Measurements from ENCODE around the gene SH3BP4.

SH3BP4 gene

DNA sequence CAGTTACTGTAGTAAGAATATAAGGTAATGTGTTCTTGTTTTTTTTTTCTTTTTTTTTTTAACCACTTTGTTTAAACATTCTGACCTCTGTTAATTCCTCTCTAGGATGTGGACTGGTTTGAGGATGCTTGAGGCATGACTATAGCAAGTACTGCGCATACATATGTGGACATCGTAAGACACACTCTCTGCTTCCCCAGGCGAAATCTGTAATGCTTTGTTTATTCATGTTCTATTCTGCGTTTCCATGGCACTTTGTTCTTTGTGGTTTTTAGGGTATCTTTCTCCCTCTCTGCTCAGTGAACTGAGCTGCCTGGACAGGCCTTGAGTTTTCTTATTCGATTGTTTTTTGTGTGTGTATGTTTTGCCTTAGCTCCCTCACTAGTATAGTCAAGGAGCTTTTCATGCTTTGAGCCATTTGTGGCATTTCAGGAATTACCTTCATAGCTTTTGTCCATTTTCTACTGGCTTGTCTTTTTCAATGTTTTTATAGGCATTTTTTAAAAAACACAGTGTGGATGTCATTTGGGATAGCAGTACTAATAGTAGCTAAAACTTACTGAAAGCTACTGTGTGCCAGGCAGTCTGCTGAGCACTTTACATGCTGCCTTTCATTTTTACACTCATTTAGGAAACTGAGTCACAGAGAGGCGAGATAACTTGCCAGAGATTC lies 1.9 kb upstream of the SH3BP4 start:
- no peak for DNase-seq (ENCODE audit: low spot score)

DNA sequence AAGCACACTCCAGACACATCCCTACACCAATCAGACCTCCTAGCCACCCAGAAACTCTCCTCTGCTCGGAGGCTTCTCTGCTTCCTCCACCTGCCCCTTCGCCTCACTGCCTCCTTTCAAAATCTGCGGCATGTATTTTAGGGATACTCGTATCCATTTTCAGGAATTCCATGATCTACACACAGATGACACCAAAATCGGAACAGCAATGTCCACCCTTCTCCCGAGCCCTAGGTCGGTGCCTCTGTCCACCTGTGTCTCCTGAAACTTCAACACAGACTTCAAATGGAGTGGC lies 1.4 kb upstream of the SH3BP4 start:
- no peak for DNase-seq (ENCODE audit: low spot score)

DNA sequence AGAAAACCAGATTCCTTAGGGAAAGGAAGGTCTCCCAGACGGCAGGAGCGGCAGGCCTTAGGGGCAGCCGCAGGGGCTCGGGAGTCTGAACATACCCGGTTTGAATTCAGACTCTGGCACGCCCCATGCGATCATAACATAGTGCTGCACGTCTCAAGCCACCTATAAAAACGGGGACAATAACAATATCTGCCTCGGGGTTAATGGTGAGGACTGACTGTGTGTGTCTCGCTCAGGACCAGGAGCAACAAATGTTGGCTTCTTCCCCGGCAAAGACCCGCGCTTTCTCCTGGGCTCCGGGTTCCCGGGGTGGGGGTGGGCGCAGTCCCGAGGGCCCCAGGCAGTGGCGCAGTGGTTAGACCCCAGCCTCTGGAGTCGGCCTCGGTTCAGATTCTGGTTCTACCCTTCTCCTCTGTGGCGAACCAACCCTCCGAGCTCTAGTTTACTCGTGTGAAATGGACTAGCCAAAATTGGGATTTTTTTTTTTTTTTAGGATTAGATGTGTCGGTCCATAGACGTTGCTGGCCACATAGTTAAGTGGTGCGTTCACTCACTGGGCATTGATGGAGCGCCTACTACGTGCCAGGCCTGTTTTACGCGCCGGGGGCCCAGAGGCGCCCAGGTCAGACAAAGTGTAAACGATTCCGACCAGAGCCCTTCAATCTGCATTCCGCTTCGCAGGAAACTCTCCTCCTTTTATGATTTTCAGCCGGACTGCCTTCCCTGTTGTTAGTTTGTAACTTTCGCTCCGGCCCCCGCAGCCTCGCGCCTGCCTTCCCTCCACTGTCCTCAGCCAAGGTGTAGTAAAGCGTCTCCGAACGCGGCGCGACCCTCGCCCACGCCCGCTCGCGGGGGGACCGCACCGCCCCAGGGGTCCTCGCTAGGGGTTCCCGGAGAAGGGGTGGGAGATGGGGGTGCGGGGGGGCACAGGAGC lies 820 bp upstream of the SH3BP4 start:
- DNase-seq (ENCODE audit: low spot score): peak; percentile 14

DNA sequence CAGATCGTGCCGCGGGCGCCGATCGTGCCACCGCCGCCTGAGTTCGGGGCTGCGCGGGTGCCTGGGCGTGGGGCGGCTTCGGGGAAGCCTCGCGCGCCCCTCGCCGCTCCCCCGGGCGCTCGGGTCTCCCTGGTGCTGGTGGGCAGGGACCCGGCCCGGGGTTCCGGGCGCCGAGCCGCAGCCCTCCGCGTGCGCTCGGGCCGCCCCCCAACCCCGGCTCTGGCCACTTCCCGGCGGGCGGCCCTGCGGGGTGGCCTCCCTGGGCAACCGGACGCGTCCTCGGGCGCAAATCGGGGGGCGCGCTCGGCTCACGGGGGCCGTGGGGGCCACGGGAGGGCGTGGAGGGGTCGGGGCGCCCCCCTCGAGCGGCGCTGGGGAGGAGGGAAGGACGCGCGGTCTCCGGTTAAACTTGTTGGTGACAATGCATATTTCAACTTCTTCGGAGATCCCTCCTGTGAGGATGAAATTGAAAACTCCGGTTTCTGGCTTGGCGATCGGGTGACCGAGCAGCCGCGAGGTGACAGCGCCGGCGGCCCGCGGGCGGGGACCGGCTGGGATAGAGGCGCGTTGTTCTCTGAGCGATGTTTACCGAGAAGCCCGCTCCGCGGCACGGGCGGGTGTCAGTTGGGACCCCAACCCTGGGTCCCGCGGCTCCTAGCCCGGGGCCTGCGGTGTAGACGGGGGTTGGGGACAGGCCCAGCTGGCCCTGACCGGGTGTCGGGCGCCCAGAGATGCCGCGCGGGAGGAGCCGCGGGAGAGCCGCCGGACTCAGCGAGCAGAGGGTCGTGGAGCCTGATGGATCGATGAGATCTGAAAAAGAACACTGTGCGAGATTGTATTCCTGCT lies 676 bp downstream of the SH3BP4 start:
- DNase-seq (ENCODE audit: low spot score): peak; percentile 51

DNA sequence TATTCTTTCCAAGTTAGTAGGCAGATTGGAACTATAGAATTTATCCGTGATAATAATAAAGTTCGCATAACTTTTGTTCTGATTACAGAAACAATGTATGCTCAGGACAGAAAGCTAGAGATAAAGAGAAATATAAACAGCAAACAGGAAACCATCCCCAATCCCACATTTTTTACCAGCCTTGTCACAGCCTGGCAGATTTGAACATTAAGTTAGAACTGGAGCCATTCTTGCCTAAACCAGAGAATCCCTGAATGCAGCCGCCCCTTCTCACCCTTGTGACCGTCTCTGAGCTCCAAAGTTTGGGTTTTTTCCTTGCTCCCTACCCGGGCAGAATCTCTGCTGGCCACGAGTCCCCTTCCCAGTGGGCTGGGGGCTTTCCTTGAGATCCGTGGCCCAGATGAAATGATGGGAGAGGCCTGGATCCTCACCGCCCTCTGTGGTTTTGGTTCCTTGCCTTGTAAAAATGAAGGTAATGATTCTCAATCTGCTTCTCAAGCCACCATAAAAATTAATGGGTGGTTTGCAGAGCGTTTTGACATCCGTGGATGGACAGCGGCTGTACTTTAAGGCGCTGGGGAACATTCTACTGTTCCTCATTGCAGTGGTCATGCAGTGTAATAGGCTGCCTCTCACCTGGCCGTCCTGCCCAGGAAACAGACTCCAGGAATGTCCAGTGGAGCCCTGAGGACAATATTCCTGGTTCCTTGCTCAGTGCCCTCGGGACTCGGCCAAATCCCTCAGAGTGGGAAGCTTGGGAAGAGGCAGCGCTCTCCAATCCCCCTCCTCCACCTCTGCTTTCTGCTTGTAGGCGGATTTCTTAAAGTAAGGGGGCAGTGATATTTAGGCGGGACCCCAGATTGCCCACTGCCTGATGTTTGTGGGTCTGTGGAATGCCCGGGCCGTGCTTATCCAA lies 1.6 kb downstream of the SH3BP4 start:
- peak; percentile 34 for DNase-seq (ENCODE audit: low spot score)

DNA sequence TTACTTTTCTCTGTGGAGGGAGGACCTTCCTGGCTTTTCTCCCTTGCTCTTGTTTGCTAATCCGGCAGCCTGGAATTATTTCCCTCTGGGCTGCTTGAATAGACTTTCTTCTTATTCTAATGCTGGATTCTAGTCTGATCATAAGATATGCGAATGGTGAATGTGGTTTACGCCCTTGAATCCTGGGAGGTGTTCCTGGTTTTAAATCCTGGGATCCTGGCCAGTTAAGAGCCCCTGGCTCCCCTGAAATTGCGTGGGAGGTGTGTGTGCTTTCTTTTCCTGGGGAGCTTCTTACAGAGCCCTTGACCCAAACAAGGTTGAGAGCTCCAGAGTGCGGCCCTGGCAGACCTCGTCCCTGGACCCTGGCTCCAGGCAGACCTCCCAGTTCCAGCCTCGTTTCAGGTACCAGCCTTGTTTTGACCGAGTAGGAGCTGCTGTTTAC lies 2.8 kb downstream of the SH3BP4 start:
- DNase-seq (ENCODE audit: low spot score): peak; percentile 17

DNA sequence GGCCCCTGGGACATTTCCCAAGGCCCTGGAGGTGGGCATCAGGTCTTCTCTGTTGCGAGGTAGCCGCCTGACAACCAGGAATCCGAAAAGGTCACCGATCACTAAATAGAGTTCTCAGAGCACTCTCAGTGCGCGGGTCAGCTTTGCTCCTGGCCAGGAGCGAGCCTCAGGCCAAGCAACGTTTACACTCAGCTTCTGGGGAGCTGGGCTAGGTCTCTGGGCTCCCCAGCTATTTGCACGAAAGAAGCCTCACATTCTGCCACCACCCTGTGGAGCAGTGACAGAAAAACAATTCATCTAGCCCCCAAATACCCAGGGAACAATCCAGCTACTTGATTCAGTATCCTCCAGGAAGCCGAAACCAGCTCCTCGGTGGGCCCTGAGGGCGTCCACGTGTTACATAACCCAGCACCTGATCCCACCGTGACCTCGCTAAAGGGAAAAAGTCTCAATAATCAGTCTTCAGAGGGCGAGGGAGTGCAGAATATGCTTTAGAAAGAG lies 3.3 kb downstream of the SH3BP4 start:
- DNase-seq (ENCODE audit: low spot score): peak; percentile 20

DNA sequence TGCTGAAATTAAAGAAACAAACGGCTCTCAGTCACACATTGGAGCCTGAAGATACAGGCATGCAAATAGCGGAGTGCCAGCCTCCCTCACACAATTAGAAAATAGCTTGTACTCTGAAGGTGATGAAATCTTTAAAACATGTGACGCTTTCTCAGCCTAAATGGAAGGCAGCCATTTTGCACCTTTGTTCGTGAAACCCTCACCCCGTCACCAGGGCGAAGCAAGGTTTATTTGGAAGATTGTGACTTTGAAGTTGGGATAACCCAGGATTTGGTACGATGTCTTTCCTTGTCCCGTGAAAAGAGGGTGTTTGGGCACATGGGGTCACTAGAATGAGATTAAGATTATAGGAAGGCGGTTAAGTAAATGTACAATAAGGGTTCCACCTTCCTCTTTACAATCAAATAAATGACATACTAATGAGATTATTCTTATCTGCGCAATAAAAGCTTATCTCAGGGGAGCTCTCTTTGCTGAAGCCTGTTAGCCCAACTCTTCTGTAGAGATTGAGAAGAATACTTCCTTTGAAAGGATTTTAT lies 4.2 kb downstream of the SH3BP4 start:
- DNase-seq (ENCODE audit: low spot score): peak; percentile 22

DNA sequence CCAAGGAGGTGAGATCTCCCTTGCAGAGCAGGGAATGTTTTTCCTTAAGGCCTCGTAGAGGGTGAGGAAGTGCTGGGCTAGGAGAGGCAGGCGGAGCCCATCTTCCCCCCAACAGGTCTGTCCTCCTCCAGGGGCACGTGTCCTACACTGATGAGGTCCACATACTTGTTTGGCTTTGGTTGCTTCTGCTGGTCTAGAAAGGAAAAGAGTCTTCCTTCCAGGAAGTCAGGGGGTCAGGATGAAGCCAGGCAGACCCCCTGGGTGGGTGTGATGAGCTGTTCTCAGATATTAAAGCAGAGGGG lies 6.0 kb downstream of the SH3BP4 start:
- DNase-seq (ENCODE audit: low spot score): no peak

DNA sequence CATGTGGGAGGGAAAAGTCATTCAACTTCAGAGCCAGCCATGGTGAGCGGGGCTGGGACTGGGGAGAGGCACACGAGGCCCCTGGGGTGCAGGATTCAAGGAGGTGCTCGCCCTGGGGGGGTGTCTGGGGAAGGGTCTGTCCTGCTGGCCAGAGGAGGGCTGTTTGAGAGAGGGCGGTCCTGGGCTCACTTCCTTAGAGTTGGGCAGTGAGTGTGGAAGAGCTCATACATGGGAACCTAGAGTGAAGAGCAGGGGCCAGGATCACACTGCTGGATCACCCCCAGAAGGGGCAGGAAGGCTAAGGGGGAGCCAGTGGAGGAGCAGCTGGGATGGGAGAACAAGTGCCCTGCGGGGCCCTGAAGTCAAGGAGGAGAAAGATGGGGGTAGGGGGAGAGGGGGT lies 6.5 kb downstream of the SH3BP4 start:
- DNase-seq (ENCODE audit: low spot score): no peak

DNA sequence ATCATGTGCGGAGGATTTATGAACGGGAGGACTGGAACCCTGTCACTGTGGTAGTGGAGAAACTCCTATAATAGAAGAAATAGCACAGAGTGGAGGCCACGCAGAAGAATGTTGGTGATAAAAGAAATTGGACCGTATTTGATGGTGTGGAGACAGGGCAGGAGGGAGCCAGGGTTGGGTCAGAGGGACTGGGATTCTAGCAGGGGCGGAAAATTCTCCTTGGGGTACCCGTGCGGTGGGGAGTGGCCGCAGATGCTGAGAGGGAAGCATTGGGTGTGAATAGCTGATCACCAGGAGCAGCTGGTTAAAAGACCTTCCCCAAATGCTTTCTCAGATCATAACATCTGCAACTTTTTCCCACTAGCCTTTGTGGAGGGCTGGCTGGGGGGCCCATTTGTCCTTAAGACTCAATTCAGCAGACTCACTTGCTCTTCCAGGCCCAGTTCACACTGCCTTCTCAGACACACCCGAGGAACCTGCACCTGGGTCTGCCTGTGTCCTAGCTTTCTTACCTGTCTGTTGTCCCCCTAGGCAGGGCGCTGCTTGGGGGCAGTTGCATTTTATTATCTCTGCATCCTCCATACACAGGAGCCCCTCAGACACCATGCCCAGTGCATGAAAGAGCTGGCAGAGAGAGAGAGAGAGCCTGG lies 7.1 kb downstream of the SH3BP4 start:
- no peak for DNase-seq (ENCODE audit: low spot score)

DNA sequence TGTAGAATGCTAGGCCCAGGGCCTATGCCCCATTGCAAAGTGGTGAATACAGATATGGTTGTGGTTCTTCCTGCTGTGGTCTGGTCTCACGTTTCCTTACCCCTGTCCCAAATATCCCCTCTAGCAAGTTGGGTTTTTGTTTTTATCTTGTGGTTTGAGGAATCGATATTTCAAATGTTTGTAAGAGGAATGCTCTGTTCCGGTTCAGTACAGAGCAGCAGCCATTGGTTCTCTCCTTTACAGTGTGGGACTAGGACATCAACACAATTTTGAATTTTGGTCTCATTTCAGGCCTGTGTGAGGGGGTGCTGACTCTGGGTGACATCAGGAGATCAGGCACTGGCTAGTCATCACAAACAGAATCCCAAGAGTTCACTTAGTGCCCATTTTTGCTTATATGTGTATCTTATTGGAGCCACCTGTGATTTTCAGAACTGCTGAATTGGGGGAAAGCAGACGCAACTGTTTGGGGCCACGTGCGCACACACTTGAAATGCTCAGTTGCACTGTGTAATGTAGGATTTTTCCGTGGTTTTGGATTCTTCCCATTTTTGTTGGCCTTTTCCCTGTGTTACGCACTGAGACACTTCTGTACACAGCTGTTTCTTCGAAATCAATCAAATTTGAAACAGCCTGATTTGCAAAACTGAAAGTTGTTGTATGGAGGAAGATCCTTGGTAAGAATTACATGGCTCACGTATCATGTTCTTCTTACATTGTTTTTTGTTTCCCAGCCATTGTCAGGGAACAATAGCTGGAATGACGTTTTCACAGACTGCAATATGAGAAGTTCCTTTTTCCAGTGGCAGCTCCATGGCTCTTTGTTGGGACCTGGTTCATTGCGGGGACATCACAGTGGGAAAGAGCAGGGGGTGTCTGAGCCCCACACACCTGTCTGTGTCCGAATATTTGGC lies 8.6 kb downstream of the SH3BP4 start:
- DNase-seq (ENCODE audit: low spot score): no peak

DNA sequence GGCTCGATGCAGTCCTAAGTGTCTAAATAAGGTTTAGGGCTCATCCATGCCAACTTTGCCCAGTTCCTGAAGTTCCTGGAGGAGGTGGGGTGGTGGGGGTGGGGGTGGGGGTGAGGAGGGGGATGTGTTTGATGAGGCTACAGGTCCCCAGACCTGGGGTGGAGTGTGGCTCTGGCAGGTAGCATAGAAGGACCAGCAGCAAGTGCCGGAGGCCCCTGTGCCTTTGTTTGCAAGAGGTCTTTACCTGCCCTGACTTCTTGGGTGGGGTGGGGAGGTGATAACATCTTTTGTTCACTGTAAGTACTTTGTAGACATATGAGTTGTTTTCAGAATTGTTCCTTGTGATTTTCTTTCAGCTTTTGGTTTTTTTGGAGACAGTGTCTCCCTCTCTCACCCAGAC lies 10.0 kb downstream of the SH3BP4 start:
- DNase-seq (ENCODE audit: low spot score): no peak

DNA sequence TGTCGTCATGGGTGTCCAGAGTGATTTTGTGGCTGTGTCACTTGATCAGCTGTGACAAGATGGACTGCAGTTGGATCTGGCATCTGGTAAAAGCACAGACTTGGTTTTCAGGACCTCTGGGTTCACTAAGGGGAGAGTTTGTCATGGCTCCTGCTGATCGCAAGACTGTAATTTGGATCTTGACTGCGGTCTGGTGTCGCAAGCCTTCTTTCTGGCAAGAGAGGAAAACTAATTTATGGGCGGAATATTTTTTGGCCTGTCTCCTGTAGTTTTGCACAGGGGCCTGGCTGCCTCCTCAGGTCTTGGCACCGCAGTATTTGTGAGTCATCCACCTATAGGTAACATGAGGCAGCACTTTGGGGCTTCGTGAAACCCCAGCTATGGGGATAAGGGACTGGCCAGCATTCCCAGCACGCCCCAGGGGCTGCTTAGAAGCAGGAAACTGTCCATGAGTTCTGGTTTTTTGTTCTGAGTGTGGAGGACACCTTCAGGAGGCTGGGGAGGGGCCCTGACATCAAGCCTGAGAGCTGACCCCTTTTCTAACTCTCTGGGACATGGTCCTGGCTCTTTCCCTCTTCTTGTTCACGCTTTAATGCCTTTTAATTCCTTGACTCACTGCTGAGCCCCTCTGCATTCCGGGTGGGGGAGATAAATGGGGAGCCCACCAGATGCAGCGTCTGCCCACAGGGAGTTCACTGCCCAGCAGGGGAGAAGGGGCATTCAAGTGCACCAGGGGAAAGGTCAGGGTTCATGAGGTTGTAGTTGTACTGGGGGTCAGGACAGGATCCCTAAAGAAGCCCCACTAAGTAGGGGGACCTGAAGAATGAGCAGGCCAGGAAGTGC lies 12.2 kb downstream of the SH3BP4 start:
- no peak for DNase-seq (ENCODE audit: low spot score)

DNA sequence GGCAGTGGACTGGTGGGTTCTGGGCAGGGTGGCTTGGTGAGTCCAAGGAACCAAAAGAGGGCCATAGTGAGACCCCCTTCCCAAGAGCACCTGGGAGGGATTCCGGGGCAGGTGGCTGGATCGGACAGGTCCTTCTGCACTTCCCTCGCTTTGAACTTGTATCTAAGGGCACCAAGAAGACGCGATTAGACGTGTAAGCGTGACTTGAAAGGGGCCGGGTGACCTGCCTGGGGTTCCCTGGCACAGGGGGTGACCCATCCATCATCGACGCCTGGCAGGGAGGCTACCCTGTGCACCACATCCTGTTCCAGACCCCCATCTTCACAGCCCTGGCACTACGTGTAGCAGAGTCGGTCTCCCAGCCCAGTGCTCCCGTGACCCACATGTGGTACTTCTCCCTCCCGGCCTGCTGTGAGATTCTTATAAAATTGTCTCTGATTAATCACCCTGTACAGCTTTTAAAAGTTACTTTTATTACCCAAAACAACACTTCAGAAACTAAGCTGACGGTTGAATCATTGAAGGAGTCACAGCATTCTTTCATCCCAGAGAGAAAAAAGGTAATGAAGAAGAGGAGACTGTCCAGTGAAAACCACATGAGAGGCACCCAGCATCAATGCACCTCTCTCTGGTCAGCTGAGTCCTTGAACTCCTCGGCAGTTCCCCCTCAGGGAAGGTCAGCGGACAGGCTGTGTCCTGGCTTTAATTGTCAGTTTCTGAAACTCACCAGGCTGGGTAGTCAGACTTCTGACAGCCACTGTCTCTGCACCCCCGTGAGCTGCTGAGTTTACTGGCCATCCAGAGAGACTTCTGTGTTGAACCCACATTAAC lies 13.0 kb downstream of the SH3BP4 start:
- no peak for DNase-seq (ENCODE audit: low spot score)

DNA sequence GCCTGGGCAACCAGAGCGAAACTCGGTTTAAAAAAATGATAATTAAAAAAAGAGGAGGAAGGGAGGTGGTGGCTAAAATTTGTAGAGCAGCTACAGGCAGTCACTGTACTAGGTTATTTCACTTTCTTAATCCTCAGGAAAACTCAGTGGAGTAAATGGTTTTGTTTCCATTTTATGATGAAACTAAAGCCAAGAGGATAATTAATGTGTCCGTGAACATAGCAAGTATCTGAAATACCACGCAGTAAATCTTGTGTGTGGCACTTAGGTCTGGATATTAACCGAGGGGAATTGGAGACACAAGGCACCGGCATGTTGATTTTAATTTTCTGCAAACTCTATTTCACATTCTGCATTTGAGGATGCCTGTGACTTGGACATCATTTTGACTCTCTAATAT lies 14.5 kb downstream of the SH3BP4 start:
- DNase-seq (ENCODE audit: low spot score): no peak

DNA sequence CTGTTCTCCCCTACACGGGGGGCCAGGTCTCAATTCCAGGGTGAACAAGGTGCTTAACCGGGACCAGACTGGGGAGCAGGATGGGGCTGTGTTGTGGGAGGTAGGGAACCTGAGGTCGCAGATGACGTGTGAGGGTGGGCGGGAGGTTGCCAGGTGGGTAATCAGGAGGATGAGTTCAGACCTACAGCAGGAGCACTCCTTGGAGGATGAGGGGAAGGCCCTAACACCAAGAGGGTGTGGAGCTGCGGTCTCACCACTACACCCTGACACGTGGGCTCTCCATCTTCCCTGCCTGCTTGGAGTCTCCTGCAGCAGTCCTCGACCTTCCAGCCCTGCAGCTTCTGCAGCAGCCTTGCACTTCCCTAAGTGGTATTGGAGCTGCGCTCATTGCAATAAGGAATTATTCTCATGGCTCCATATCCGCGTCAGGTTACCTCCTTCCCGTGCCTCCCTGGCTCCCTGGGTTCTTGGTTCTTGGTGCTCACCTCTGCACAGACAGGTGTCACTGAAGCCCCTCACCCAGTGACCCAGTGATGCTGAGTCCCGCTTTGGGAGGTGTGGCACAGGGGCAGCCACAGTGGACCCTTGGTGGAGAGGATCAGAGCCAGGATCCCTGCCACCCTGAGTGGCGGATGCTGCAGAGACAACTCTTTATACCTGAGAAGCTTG lies 15.5 kb downstream of the SH3BP4 start:
- DNase-seq (ENCODE audit: low spot score): no peak
